Putamen (tissue), 1 donor: ENCODE measurements around the gene STXBP5.

Source experiments
- DNase-seq: peaks from one replicate; pipeline ENCODE4 v3.0.0-alpha.2; 2016; ENCODE audit warnings: low spot score

STXBP5 gene

DNA sequence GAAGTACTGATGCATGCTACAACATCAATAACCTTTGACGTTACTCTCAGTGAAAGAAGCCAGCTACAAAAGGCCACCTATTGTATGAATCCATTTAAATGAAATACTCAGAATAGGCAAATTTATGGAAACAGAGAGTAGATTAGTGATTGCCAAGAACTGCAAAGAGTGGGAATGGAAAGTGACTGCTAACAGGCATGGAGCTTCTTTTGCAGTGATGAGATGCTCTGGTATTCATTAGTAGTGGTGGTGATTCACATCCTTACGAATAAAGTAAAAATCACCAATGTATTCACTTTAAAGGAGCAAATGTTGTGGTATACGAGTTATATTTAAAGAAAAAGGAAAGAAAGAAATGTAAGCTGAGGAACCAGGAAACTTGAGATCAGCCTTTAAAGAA lies 177.5 kb downstream of the STXBP5 start:
- DNase-seq: no peak

DNA sequence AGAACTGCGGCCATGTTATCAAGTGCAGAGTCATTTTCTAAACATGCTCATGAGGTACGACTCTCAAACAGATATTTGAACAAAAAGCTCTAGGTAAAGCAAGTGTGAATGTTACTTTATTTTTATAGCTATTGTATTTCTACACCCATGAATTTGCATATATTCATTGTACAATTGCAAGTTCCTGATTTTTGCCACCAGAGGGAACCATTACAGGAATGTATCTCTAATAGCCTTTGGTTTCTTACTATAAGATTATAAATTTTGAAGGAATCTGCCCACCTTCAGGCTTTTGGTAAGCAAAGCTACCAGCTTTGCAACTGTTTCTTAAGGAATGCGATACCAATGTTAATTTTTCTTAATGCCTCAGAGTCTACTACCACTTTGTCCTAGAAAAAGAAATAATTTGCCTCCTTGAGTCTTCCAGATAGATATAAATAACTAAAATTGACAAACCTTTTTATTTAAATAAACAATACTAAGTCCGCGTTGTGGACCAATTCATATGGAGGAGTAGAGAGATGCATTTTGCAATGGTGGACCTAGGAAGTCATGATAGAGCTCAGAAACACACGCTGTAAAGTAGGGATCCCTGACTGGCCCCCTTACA lies 178.8 kb downstream of the STXBP5 start:
- DNase-seq: no peak

DNA sequence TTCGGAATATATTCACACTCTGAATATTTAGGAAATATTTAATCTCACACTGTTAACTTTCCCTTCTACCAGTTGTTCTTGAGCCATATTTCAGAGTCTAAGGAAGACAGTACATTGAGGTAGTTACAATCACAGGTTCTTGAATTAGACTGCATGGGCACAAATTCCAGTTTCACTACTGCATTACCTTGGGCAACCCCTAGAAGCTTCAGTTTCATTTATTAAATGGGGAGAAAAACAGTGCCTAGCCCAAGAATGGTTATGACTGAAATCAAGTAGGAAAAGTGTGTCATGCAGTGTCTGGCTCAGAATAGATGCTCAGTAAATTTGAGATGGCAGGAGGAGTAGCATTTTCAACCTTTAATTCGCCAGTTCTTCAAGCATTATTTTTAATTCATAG lies 179.8 kb downstream of the STXBP5 start:
- DNase-seq: no peak

DNA sequence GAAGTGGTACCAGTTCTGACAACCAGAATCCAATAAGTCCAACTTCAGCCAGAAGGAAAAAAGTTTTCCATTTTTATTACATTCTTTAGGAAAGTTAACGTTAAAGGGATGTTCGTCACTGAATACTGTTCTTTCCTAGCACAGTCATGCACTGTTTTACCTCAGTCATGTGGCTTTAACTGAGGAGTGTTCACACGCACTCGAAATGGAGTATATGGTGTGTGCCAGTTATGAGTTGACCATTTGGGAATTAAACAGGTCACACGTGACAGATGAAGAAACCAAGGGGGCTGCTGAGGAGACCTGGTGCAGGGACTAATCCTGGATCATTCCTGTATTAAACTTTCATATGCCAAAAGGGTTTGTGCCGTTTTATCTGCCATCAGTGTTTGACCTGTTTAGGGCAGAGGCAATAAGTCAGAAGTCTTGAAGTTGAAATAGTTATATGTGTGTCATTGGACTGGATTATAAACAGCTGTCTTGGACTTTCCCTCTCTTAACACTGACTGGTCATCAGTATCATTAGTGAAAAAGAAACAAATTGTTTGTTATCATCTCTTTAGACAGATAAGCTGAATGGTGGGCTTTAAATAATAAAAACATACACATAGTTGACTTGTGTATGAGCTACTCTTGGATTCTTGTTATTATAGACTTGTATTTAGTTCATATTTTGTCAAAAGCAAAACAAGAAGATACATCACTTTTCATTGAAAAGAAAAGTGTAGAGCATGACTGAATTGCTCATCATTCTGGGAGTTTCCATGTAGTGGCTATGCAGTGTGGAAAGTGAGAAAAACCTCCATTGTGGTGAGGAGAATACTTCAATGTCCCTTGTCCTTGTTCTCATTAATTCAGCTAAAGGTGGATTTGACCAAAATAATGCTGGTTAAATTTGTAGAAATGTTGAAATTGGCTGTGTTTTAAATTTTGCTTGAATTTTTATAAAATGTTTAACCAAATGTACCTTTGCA lies 180.8 kb downstream of the STXBP5 start:
- no peak for DNase-seq

DNA sequence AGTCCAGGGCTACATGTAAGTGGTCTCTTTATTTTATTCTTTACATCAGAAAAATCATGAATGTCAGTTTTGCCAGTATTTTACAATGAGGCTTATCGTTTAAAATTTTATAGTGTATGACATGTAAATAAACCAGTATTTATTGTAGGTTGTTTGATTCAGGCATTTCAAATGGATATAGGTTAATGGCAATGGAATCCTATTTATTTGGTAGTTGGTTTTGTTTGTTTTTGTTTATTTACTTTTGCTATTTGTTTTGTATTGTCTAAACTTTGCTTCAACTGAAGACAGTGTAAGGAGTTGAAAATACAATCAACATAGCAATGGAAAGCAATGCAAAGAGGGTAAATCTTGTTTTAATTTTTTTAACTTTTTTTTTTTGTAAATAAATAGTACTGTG lies 185.2 kb downstream of the STXBP5 start:
- no peak for DNase-seq

DNA sequence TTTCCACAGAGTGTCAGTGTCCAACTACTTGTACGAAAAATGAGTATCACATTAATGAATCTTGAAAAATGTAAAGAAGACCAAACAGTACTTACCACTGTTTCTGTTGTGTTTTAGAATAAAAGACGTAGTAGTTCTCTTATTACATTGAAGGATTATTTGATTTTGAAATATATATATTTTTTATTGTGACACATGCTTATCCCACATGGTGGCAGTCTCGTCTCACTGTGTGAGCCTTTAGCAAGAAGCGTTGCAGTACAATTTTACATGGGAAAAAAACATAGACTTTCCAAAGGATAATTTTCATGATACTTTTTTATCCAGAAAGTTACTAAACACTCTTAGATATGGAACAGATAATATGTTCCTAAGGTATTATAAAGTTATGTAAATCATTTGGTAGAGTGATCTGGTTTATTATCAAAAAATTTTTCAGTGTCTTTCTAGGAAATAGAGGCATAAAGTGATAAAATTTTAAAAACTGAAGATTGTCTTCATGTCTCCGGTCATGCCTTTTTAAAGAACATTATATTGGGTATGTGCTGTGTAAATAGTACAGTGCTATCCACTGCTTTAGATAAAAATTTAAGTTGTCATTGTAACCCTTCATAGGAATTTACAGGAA lies 186.8 kb downstream of the STXBP5 start:
- no peak for DNase-seq

DNA sequence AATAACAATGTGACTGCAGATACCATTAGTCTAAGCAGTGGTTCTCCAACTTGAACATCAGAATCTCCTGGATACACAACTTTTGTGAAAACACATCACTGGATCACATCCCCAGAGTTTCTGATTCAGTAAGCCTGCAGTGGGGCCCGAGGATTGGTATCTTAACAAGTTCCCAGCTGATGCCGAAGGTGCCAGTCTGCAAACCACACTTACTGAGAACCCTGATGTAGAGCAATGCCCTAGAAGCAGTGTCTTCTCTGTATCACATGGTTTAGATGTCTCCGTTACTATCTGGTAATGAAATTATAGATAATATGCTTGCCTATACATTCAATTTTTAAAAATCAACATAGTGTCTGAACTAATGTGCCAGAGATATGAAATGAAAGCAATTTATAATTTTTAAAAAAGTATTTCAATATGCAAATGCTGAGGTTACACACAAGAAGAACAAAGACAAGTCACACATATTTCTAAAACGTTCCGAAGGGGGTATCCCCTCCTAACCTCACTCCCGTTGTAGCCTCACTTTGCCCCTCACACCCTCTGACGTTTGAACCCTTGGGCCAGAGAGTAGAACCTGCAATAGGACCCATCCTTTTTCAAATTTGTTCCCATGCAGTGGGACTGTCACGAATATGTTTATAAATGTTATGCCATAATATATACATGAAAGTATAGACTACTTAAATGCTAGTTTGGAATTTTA lies 188.9 kb downstream of the STXBP5 start:
- no peak for DNase-seq

DNA sequence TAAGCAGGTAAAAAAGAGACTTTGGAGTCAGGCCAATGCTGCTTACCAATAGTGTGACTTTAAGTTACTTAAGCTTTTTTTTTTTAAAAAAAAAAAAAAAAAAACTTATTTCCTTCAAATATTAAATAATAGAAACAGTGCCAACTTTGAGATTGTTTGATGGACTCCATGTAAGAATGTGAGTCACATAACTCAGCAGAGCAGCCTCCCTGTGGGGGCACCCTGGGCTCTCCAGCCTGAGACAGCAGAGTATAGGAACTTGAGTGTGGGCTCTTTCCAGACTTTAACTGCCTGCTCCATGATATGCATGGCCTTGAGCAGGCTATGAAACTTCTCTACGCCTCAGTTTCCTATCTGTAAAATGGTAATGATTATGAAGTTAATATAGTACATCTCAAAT lies 190.9 kb downstream of the STXBP5 start:
- no peak for DNase-seq

DNA sequence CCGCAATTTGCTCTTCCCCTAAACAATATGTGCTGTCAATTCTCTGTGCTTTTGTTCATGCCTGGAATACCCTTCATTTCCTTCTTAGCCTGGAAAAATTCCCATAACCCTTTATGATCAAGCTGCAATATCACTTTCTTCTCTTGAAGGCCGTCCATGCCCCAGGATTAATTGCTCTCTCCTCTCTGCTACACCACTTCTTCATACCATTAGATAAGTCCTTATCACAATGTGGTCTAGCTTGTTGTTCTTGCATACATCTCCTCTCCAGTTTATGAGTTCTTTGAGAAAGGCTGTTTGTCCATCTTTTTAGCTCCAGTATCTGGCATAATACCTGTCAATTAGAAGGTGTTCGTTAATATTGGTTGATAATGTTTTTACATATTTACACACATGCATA lies 193.1 kb downstream of the STXBP5 start:
- DNase-seq: no peak

DNA sequence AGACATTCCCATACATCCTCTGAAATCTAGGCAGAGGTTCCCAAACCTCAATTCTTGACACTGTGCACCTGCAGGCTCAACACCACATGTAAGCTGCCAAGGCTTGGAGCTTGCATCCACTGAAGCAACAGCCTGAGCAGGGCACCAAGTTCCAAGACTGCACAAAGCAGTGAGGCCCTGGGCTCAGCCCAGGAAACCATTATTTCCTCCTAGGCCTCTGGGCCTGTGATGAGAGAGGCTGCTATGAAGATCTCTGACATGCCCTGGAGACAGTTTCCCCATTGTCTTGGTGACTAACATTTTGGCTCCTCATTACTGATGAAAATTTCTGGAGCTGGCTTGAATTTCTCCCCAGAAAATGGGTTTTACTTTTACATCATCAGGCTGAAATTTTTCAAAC lies 196.8 kb downstream of the STXBP5 start:
- no peak for DNase-seq

DNA sequence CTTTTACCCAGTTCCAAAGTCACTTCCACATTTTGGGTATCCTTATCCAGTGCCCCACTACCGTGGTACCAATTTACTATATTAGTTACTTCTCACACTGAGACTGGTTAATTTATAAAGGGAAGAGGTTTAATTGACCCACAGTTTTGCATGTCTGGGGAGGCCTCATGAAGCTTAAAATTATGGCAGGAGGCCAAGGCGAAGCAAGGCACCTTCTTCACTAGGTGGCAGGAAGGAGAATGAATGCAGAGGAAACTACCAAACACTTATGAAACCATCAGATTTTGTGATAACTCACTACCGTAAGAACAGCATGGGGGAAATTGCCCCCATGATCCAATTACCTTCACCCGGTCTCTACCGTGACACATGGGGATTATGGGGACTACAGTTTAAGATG lies 197.6 kb downstream of the STXBP5 start:
- no peak for DNase-seq

DNA sequence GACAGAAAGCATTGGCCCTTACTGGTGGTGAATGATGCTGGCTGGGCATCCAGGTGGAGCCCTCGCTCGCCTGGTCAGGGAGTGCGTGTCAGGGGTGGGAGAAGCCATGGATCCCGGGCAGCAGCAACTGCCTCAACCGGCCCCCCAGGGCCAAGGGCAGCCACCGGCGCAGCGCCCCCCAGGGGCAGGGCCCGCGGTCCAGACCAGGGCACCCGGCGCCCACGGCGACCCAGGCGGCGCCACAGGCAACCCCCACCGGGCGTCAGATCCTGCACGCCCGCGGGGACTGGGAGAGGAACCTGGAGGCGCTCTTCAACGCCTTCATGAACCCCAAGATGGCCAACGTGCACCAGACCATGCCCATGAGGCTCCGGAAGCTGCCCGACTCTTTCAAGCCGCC lies 202.6 kb downstream of the STXBP5 start:
- no peak for DNase-seq

DNA sequence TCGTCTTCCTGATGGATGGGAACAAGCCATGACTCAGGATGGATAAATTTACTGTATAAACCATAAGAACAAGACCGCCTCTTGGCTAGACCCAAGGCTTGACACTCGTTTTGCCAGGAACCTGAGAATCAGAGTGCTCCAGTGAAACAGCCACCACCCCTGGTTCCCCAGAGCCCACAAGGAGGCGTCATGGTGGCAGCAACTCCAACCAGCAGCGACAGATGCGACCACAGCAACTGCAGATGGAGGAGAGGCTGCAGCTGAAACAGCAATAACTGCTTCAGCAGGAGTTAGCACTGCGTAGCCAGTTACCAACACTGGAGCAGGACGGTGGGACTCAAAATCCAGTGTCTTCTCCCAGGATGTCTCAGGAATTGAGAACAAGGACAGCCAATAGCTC lies 203.4 kb downstream of the STXBP5 start:
- DNase-seq: no peak

DNA sequence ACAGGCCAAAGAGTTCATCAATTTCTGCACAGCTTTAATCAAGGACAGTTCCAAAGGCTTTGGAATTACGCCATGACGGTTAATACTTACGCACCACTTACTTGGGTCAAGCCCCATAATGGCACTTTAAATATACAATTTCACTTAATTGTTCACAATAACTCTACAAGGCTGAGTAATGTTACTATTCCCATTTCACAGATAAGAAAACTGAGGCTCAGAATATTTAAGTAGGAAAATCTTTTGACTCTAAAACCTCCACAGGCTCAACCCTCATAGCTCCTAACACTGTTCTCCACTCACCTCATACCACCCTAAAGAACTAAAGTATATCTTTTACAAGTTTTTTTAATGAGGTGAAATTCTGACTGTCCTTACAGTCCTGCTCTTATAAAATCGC lies 212.4 kb downstream of the STXBP5 start:
- DNase-seq: no peak

DNA sequence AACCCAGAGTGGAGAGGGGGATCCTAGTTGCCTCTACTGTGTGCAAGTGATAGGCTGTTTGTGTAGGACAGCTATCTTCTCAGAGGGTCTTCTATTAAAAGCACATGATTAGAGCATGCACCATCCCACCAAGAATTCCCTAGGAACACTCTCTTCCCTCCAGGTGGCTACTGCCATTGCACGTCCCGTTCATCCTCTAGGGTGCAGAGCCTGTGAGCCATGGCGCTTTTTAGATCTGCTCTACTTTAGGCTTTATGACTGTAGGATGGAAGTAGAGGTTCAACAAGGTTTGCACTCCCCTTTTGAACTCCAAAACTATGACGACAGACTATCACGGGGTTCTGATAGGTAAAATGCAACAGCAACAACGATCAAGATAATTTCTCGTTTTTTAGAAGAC lies 213.7 kb downstream of the STXBP5 start:
- DNase-seq: no peak

DNA sequence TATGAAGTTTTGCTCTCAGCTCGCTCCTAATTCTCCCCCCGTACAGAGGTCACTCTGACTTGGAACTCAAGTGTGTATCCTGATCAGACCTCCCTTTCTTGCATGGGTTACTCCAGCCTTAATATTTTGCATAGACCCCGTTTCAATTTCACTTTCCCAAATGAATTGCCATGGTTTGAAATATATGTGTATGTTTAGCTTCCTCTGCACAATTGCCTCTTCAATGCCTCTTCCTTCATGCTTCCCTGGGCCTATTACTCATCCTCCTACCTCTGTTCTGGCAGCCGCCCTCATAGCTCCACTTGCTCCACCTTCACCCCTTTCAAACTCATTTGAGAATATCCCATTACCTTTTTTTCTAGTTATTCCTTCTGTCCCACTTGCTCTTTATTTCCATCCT lies 214.3 kb downstream of the STXBP5 start:
- DNase-seq: peak; percentile 66

DNA sequence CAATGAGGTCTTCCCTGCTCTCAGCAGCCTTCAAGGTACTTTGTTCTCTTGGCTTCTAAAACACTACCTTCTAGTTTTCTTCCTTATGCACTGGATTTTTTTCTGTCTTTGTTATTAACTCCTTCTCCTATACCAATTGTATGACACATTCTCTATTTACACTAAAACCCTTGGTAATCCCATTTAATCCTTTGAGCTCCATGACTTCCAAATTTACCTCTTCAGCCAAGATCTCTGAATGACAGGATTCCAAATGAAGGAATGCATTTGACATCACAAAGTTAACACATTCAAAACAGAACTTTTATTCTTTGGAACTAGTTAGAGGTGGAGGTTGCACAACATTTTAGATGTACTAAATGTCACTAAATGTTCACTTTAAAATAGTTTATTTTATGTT lies 217.7 kb downstream of the STXBP5 start:
- no peak for DNase-seq

DNA sequence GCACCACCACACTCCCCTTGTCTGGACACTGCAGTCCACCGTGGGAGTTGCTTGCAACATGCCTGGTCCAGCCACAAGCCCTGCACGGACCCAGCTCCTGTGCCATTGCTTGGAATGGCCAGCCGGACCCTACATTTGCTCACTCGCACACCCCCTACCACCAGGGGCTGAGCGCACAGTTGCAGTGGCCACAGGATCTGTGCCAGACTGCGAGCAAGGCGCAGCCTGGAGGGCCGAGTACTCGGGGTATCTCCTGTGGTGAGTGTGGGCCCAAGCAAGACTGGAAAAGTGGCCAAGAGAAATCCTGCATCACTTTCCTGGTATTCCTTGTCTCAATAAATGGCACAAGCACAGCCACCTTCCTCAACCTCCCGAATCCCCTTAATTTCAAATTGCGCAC lies 218.9 kb downstream of the STXBP5 start:
- no peak for DNase-seq

DNA sequence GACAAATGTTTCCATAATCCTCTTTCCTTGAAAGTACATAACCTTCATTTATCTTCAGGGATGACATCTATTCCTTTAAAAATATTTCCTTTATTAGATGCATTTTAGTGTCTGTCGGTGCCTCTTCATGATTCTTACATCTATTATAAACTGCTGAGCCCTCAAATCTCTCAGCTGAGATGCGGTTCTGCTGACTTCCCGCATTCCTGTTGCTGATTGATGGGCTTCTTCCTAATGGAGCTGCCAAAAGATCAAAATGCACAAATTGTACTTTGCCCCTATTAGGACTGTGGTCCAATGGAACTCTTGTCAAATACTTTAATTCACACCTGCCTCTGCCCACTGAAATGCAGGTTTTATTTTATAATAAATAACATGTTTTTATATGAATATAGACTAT lies 225.6 kb downstream of the STXBP5 start:
- no peak for DNase-seq

DNA sequence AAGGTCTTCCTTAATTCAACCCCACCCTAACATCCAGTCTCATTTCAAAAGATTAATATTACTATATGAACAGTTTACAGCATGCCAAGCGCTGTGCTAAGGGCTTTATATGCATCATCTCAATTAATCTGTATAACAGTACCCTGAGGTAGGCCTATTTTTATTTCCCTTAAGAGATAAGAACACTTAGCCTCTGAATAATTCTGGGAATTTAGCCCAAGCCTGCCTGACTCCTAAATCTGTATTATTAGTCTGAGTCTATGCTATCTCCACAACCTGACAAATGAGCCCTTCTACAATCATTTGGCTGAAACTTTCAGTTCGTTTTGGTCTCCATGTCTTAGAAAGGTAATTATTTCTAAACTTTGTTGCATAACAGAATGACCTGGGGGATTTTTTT lies 226.6 kb downstream of the STXBP5 start:
- DNase-seq: no peak

DNA sequence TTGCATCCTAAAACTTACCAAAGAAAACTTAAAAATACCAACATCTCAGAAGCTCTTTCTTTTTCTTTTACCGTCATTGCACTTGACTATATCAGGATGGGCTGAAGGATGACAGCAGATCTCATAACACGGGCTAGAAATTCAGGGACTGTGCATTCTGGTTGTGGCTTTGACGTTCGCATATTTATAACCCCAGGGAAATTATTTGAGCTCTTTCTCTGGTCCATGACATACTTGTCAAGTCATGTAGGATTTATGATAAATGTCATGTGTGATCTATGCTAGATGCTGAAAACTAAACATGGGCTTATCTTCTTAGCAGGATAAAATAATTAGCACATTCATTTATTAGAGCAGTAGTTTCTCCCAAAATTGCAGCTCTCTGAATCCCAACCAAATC lies 229.9 kb downstream of the STXBP5 start:
- DNase-seq: no peak

DNA sequence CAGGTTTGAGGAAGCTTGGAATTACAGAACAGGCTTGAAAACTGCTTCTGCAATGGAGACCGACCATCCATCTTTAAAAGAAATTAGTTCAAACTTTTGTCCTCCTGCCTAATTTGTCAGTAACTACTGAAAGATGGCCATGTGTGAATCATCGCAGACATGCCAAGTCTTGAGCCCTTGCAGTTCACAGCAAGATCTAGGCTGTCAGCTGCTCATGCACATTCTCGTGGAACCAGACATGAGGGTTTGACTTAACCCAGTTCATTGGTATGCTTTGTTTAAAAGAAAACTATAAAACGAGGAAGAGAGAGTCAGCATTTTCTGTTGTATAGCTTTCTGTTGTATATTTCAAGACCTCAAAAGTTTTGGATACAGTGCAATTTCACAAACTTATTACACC lies 230.3 kb downstream of the STXBP5 start:
- DNase-seq: no peak

DNA sequence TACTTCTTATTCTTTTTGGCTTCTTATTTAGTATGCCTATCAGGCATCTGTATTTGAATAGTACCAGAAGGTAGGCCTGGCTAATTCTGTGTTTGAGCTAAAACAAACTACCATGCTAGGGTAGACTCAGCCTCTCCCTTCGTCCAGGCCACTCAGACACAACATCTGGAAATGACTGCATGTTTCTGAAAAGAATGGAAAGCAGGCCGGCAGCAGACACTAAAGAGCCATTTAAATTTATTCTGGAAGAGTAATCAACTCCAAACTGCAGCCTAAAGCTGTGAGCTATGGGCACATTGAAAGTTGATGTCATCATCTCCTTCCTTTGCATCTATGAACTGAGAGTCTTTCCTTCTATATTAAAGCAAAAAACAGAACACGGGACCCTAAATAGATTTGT lies 233.4 kb downstream of the STXBP5 start:
- DNase-seq: no peak
